Left lung (tissue), 14 donors: ENCODE results near the gene UBQLN2. TPM values are rescaled to one million over a fixed set of nuclear protein-coding genes. Genes with fewer than 3 reads are reported as not detected.
"Not testable (repeated sequence)": the region's sequence is repeated elsewhere in the genome, so short reads cannot be mapped to it uniquely, and the experiment has no call there.

Experiments used
- ATAC-seq: fragments of 200-7000 bp; cut with Tn5 transposase; one replicate; pipeline ENCODE4 v1.9.1; 2020; ENCODE audit warnings: moderate library complexity
- DNase-seq, 4 donors: peaks; one replicate each; pipeline ENCODE4 v3.0.0-alpha.2; 2013 to 2020
- H3K27ac ChIP-seq, 2 donors: fragments of 200-600 bp; sonication (generic) in 1 of 2; one replicate each; pipeline versions ENCODE4 v1.5.0 to v1.8.0; 2020 to 2021
- H3K27me3 ChIP-seq, 2 donors: fragments of 200-600 bp; sonication (generic) in 1 of 2; one replicate each; pipeline versions ENCODE4 v1.5.0 to v1.8.0; 2020 to 2021
- H3K36me3 ChIP-seq, 2 donors: fragments of 200-600 bp; sonication (generic) in 1 of 2; one replicate each; pipeline versions ENCODE4 v1.5.0 to v1.8.0; 2020 to 2021
- H3K4me1 ChIP-seq, 2 donors: fragments of 200-600 bp; one replicate each; pipeline ENCODE4 v1.8.0; 2021
- H3K4me3 ChIP-seq, 2 donors: fragments of 200-600 bp; sonication (generic) in 1 of 2; one replicate each; pipeline versions ENCODE4 v1.5.0 to v1.8.0; 2020 to 2021; ENCODE audit warnings: mild to moderate bottlenecking in 1 of 2
- H3K9me3 ChIP-seq, 2 donors: fragments of 200-600 bp; sonication (generic) in 1 of 2; one replicate each; pipeline versions ENCODE4 v1.5.0 to v1.8.0; 2020 to 2021
- intact Hi-C, 2 donors: fragments of 100-400 bp; cut with DNase I; formaldehyde crosslinking; loops; one replicate each; pipeline versions ENCODE4 v1.11.2 to v1.14.2; 2022
- long read RNA-seq, 12 donors: library from polyadenylated mRNA in 2 of 12; unstranded in 2 of 12; transcript quantifications; one replicate each; pipeline ENCODE4 v2.0.0 and lab custom pipeline, GENCODE V29; 2019 to 2026
- polyA plus RNA-seq, 6 donors: library from polyadenylated mRNA; unstranded; fragments of 120-200 nt; gene quantifications; one replicate each; pipeline ENCODE4 v1.2.1, GENCODE V29; 2013; ENCODE audit not compliant: insufficient read length in 6 of 6
- total RNA-seq, 2 donors: library from RNA; stranded (reverse); fragmentation: NEBNext Ultra II Directional; extraction: Animal tissue kit (Norgen Biotek cat#: 25700); gene quantifications; one replicate each; pipeline ENCODE4 v1.2.1, GENCODE V29; 2021
- TF ChIP-seq, protein P1 (sequence below), 2 donors: fragments of 200-600 bp; sonication (generic) in 1 of 2; IDR thresholded peaks; one replicate each; pipeline versions ENCODE4 v1.5.0 to v1.8.0; 2021; ENCODE audit warnings: antibody characterized with exemption in 2 of 2
- donor health status: DM: no; HTN: yes; CAD: no.
- donor health status: DM: no; HTN: no; CAD: no.

UBQLN2 gene
- total RNA-seq (10 to 100 TPM; 35.2 to 37.6 TPM), polyA plus RNA-seq (10 to 100 TPM; 38.4 to 42.7 (median 41.5) TPM)
- long read RNA-seq, donor 1, full-length matches to known transcripts: 158 of 158 reads
- long read RNA-seq, donor 1, partial matches to known transcripts: 0 of 158 reads
- long read RNA-seq, donor 1, other reads (novel, unspliced or antisense): 0 of 158 reads
- long read RNA-seq, donor 2, full-length matches to known transcripts: 110 of 110 reads
- long read RNA-seq, donor 2, partial matches to known transcripts: 0 of 110 reads
- long read RNA-seq, donor 2, other reads (novel, unspliced or antisense): 0 of 110 reads
- long read RNA-seq, donor 3, full-length matches to known transcripts: 47 of 47 reads
- long read RNA-seq, donor 3, partial matches to known transcripts: 0 of 47 reads
- long read RNA-seq, donor 3, other reads (novel, unspliced or antisense): 0 of 47 reads
- long read RNA-seq, donor 4, full-length matches to known transcripts: 1 of 1 reads
- long read RNA-seq, donor 4, partial matches to known transcripts: 0 of 1 reads
- long read RNA-seq, donor 4, other reads (novel, unspliced or antisense): 0 of 1 reads
- long read RNA-seq, donor 5, full-length matches to known transcripts: 83 of 83 reads
- long read RNA-seq, donor 5, partial matches to known transcripts: 0 of 83 reads
- long read RNA-seq, donor 5, other reads (novel, unspliced or antisense): 0 of 83 reads
- long read RNA-seq, donor 6, full-length matches to known transcripts: 48 of 48 reads
- long read RNA-seq, donor 6, partial matches to known transcripts: 0 of 48 reads
- long read RNA-seq, donor 6, other reads (novel, unspliced or antisense): 0 of 48 reads
- long read RNA-seq, donor 7, full-length matches to known transcripts: 32 of 32 reads
- long read RNA-seq, donor 7, partial matches to known transcripts: 0 of 32 reads
- long read RNA-seq, donor 7, other reads (novel, unspliced or antisense): 0 of 32 reads
- long read RNA-seq, donor 8, full-length matches to known transcripts: 86 of 86 reads
- long read RNA-seq, donor 8, partial matches to known transcripts: 0 of 86 reads
- long read RNA-seq, donor 8, other reads (novel, unspliced or antisense): 0 of 86 reads
- long read RNA-seq, donor 9, full-length matches to known transcripts: 1 of 1 reads
- long read RNA-seq, donor 9, partial matches to known transcripts: 0 of 1 reads
- long read RNA-seq, donor 9, other reads (novel, unspliced or antisense): 0 of 1 reads
- long read RNA-seq, donor 10: 0 reads
- long read RNA-seq, donor 11, full-length matches to known transcripts: 209 of 209 reads
- long read RNA-seq, donor 11, partial matches to known transcripts: 0 of 209 reads
- long read RNA-seq, donor 11, other reads (novel, unspliced or antisense): 0 of 209 reads
- long read RNA-seq, donor 12, full-length matches to known transcripts: 69 of 69 reads
- long read RNA-seq, donor 12, partial matches to known transcripts: 0 of 69 reads
- long read RNA-seq, donor 12, other reads (novel, unspliced or antisense): 0 of 69 reads

DNA sequence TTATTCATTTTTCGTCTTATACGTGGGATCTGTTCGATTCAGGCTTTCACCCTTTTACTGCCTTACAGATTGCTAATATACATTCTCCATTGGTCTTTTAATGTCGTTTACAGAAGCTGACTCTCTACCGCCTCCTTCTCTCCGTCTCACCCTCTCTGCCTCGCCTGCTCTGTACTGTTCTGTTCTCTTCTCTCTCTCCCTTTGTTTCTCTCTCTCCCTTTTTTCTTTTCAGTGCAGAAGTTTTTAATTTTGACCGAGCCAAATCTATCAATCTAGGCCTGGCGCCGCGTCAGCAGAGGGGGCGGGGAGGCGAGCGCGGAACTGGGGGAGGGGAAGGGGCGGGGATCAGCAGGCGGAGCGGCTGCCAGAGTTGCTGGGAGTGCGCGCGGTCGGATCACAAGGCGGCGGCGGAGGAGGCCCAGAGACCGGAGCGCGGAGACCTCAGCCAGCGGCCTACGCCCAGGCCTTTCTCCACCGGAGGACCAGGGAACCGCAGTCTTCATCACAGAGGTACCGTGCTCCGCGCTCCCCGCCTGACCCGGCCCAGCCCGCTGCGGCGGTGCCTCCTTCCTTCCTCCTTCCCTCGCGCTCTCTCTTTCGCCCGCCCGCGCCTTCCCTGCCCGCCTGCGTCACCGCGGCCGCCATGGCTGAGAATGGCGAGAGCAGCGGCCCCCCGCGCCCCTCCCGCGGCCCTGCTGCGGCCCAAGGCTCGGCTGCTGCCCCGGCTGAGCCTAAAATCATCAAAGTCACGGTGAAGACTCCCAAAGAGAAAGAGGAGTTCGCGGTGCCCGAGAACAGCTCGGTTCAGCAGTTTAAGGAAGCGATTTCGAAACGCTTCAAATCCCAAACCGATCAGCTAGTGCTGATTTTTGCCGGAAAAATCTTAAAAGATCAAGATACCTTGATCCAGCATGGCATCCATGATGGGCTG lies at the start of gene UBQLN2:
UBQLN2 (plus strand) TSS at position 397 of the 931 bp plus-strand sequence; CDS start at position 644, 247 bp downstream.
- ATAC-seq (peak; percentile 96), DNase-seq (peak; percentile 77 to 92 (median 86))
- TF ChIP-seq, protein P1, sequence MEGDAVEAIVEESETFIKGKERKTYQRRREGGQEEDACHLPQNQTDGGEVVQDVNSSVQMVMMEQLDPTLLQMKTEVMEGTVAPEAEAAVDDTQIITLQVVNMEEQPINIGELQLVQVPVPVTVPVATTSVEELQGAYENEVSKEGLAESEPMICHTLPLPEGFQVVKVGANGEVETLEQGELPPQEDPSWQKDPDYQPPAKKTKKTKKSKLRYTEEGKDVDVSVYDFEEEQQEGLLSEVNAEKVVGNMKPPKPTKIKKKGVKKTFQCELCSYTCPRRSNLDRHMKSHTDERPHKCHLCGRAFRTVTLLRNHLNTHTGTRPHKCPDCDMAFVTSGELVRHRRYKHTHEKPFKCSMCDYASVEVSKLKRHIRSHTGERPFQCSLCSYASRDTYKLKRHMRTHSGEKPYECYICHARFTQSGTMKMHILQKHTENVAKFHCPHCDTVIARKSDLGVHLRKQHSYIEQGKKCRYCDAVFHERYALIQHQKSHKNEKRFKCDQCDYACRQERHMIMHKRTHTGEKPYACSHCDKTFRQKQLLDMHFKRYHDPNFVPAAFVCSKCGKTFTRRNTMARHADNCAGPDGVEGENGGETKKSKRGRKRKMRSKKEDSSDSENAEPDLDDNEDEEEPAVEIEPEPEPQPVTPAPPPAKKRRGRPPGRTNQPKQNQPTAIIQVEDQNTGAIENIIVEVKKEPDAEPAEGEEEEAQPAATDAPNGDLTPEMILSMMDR (IDR thresholded peaks at IDR 0.05): no peak
- intact Hi-C loops: no loop called here
- H3K9me3 ChIP-seq: no peaks in the 10 kb centered on the region
- peak within 1 kb of the TSS; percentile 33 to 59 for H3K4me3 ChIP-seq
- H3K27me3 ChIP-seq: no peaks in the 10 kb centered on the region
- peak within 1 kb of the TSS; percentile 94 to 96 for H3K27ac ChIP-seq
- H3K36me3 ChIP-seq: no peaks in the 10 kb centered on the region
- H3K4me1 ChIP-seq: peaks cover 0 to 25% of the 10 kb centered on the region in 2 donors

GRCh38 chrX:56519642-56520041 lies 43.8 kb upstream of the UBQLN2 start:
- Histone ChIP-seq H3K36me3 (no peaks in the 10 kb centered on the region), H3K9me3 (no peaks in the 10 kb centered on the region), H3K27me3 (no peaks in the 10 kb centered on the region), H3K4me1 (no peaks in the 10 kb centered on the region), H3K4me3 (no peak overlapping the region), H3K27ac (no peak overlapping the region)
- TF ChIP-seq, protein P1 (IDR thresholded peaks at IDR 0.05): no peak
- DNase-seq (no peak), ATAC-seq (no peak)
- intact Hi-C loops: no loop called here

DNA sequence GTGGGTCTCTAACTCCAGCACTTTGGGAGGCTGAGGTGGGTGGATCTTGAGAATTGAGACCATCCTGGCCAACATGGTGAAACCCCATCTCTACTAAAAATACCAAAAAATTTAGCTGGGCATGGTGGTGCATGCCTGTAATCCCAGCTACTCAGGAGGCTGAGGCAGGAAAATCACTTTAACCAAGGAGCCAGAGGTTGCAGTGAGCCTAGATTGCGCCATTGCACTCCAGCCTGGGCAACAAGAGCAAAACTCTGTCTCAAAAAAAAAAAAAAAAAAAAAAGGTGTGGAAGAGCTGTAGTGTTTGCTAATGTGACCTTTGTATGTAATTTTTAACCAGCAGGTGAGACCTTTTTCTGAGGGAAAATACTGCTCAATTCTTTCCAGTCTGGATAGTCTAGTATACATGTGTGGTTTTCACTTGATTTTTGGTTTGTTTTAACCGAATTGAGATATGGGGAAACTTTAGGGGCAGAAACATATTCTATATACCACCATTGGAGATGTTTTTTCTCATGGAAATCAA lies 33.9 kb upstream of the UBQLN2 start:
- intact Hi-C loops, DNase-seq, H3K27me3 ChIP-seq, H3K4me1 ChIP-seq, H3K4me3 ChIP-seq, H3K27ac ChIP-seq, H3K36me3 ChIP-seq, H3K9me3 ChIP-seq, ATAC-seq: not testable (repeated sequence)

- TF ChIP-seq, protein P1 (IDR thresholded peaks at IDR 0.05): no peak
- DNase-seq: no peak
- Histone ChIP-seq H3K4me1 (no peaks in the 10 kb centered on the region), H3K9me3 (no peaks in the 10 kb centered on the region), H3K4me3 (no peak overlapping the region), H3K27ac (no peak overlapping the region), H3K36me3 (no peaks in the 10 kb centered on the region), H3K27me3 (no peaks in the 10 kb centered on the region)
- intact Hi-C loops: no loop called here
- no peak for ATAC-seq
These were observed 33.4 kb upstream of the UBQLN2 start for GRCh38 chrX:56530011-56530410.
